Measurements from ENCODE around the gene OGDHL.

DNA sequence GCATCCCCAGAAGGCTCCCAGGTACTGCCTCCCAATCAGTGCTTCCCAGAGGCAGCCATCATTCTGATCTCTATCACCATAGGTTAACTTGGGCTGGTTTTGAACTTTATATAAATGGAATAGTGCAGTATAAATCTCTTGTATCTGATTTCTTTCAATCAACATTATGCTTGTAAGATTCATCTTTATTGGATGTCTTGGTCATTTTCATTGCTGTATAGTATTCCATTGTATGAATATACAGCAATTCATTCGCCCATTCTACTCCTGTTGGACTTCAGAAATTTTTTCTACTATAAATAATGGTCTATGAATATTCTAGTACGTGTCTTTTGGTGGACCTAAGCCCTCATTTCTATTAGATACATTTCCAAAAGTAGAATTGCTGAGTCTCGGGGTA is 16.1 kb upstream of the OGDHL start:
- TF ChIP-seq CTCF (IDR thresholded peaks at IDR 0.05) (no peak), POLR2A (IDR thresholded peaks at IDR 0.05) (no peak), POLR2AphosphoS5 (IDR thresholded peaks at IDR 0.05) (no peak)

Measured in transverse colon (tissue), 4 donors.